NCI-H748 treated with DMSO at 0.1 percent for 48 hours (cell line): ENCODE data around the gene OR2V2.

Experiments
- DNase-seq: peaks from one replicate; lab custom pipeline; 2025; lab: John Stamatoyannopoulos, UW

OR2V2 gene

GRCh38 chr5:181145133-181145532 lies 2.3 kb upstream of the OR2V2 start:
- DNase-seq: no peak

GRCh38 chr5:181149355-181149754 lies 2.0 kb downstream of the OR2V2 start:
- DNase-seq: no peak

GRCh38 chr5:181149806-181150733 lies 2.7 kb downstream of the OR2V2 start:
- DNase-seq: no peak

GRCh38 chr5:181151146-181151545 lies 3.8 kb downstream of the OR2V2 start:
- DNase-seq: no peak

GRCh38 chr5:181152406-181152805 lies 5.0 kb downstream of the OR2V2 start:
- DNase-seq: no peak

- no peak for DNase-seq
Observed at GRCh38 chr5:181153814-181154213, 6.4 kb downstream of the OR2V2 start.

GRCh38 chr5:181156758-181157157 lies 9.4 kb downstream of the OR2V2 start:
- DNase-seq: no peak

- DNase-seq: no peak
Observed at GRCh38 chr5:181158869-181159268, 11.5 kb downstream of the OR2V2 start.

GRCh38 chr5:181159286-181160151 lies 12.1 kb downstream of the OR2V2 start:
- peak; percentile 88 for DNase-seq

- DNase-seq: peak; percentile 29
Observed at GRCh38 chr5:181160152-181160754, 12.9 kb downstream of the OR2V2 start.

- peak; percentile 30 for DNase-seq
Observed at GRCh38 chr5:181160755-181161533, 13.6 kb downstream of the OR2V2 start.

- DNase-seq: no peak
Observed at GRCh38 chr5:181161534-181162175, 14.3 kb downstream of the OR2V2 start.

GRCh38 chr5:181163487-181164075 lies 16.2 kb downstream of the OR2V2 start:
- DNase-seq: no peak

- DNase-seq: no peak
Observed at GRCh38 chr5:181164076-181164952, 16.9 kb downstream of the OR2V2 start.

- DNase-seq: no peak
Observed at GRCh38 chr5:181166812-181167733, 19.7 kb downstream of the OR2V2 start.

GRCh38 chr5:181167814-181168488 lies 20.6 kb downstream of the OR2V2 start:
- DNase-seq: peak; percentile 63

GRCh38 chr5:181168595-181169118 lies 21.3 kb downstream of the OR2V2 start:
- peak; percentile 67 for DNase-seq
